ENCODE measurements around the gene GMDS.

The GMDS gene

DNA sequence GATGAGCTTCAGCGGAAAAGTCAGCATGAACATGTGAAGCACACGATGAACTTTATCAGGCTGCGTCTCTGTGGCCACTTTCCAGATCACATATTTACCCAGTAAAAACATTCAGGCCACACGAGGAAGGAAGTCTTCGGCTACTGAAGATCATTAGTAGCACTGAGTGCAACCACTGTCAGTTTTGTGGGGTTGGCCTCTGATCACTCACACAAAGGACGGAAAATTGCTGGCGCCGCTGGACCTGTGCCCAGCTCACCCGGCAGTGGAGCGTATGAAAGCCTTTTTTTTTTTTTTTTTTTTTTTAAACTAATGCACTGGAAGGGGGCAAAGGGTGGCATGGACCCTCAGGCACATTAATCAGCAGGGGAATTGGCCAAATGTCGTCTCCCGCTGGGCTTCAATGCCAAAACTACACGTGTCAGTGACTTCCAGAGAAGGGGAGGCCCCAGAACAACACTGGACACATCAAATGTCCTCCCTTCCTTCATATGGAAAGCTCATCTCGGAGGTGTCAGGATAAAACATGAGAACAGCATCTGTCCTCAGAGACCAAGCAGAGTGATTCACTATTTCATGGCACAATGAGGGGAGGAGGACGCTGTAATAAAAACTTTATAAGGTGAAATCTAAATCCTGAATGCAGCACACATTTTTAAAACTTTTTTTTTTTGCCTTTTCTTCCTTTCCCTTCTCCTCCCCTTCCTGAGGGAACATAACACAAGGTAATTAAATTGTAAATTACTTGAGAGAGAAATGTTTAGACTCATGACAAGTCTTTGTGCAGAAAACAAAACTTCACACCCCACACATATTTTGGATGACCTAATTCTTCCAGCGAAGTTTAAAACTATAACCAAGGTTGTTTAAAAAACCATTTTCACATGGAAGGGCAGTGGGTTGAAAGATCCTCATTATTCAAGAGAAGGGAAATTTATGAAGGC lies 412.3 kb downstream of the GMDS start:
- DNase-seq (ENCODE audit: low read depth): no peak

DNA sequence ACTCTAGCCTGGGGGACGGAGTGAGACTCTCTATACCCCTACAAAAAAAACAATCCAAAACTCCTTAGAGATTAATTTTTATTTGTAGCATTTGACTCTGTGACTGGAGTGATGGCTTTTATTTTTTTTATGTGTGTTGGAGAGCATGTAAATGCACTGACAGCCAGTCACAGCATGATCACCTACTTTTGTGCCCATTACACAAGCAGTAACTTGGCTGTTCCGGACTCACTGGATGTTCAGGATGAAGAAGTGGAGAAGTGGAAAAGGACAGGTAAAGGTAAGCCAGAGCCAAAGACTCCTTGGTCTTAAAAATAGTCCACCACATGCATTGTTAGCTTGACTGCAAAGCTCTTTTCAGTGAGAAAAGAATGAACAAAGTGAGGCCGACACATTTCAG lies 413.0 kb downstream of the GMDS start:
- DNase-seq (ENCODE audit: low read depth): no peak

DNA sequence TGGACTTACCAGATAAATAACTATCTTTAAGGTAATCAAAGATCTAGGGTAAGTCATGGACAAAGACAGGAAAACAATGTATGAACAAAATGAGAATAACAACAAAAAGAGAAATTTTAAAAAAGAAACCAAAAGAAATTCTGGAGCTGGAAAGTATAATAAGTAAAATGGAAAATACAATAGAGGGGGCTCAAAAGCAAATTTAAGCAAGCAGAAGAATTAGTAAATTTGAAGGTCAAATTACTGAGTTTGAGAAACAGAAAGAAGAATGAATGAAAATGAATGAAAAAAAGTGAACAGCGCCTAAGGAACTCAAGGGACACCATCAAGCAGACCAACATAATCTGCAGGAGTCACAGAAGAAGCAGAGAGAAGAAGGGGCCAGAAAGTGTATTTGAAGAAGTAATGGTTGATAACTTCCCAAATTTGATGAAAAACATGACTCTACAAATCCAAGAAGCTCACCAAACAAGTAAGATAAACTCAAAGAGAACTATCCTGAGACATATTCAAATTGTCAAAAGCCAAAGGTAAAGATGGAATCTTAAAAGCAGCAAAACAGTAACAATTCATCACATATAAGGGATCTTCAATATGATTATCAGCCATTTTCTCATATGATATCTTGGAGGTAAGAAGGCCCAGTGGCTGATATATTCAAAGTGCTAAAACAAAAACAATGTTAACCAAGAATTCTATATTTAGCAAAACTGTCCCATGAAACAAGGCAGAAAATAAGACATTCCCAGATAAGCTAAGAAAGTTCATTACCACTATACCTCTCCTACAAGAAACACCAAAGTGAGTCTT lies 417.2 kb downstream of the GMDS start:
- DNase-seq (ENCODE audit: low read depth): no peak

DNA sequence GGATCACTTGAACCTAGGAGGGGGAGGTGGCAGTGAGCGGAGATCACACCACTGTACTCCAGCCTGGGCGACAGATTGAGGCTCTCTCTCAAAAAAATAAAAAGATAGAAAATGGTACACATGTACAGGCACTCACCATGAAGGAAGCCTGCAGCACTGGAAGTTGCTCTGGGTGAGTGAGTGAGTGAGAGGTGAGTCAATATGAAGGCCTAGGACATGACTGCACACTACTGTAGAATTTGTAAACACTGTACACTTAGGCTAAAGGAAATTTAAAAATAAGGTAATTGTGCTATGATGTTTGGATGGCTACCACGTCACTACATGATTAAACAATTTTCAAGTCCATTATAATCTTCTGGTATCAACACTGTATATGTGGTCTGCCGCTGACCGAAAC lies 419.5 kb downstream of the GMDS start:
- no peak for DNase-seq (ENCODE audit: low read depth)

DNA sequence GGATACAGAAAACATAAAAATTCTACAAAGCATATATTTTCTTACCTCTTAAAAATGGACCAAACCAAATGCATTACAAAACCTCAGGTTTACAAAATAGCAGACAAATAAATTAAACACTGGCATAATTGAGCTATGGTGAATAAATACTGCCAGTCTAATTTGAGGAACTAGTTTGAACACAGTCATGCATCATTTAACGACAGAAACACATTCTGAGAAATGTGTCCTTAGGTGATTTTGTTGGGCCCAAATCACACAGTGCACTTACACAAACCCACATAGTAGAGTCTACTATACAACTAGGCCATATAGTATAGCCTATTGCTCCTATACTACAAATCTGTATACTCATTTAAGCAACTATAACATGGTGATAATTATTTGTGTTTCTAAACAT lies 420.1 kb downstream of the GMDS start:
- DNase-seq (ENCODE audit: low read depth): no peak

DNA sequence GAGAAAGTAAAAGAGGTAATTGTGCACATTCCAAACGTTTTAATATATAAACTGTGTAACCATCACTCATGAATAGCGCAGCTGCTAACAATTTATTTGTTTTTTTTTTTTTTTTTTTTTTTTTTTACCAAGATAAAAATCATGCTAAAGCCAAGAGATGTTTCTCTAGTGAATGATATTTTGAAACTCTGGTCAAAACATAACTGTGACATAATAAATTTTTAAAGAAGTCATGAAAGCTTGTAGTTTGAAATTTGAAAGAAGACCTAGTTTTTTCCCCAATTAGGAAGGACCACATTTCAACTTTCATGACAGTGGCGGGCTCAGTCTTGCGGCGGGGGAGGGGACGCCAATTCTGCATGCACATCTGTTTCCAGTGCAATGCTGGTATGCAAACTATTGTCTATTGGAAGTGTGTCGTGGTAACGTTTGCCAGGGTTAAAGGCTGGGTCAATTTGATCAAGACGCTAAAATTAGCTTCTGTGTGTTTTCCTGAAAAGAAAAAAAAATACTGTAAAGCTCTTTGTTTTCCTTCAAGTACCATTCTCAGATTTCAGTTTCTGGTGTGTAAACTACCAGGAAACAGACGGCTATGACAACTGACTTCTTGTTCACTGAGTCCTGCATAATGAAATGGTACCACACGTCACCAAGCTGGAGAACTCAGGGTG lies 423.8 kb downstream of the GMDS start:
- DNase-seq (ENCODE audit: low read depth): no peak

DNA sequence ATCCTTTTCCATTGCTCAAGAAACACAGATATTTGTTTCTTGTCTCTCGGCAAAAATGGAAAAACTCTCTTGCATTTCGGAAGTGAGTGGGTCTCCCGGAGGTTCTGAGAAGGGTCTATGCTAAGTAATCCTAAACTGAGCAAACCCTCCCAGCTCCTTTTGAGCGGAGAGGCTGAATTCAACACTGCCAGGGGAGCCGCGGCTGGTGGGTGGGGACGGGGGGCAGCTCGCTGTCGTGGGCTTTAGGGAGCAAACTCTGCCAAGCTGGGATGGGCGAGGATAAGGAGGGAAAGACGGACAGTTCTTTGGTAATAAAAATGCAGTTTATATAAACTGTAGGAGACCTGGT lies 424.3 kb downstream of the GMDS start:
- no peak for DNase-seq (ENCODE audit: low read depth)

DNA sequence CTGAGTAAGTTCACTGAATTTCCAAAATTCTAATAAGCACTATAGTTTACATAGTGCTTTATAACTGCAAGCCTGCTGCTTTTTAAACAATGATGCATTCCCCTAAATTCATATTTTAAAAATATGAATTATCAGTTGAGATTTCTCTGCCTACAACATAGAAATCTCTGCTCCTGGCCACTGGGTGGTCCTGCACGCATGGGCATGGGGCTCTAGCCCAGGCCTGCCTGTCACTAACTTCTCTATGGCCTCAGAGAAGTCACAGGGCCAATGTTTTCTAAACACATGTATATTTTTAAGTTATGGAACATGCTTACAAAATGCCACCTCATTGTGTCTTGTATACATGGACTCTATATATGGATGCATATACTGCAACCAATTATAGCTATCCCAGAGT lies 424.7 kb downstream of the GMDS start:
- no peak for DNase-seq (ENCODE audit: low read depth)

DNA sequence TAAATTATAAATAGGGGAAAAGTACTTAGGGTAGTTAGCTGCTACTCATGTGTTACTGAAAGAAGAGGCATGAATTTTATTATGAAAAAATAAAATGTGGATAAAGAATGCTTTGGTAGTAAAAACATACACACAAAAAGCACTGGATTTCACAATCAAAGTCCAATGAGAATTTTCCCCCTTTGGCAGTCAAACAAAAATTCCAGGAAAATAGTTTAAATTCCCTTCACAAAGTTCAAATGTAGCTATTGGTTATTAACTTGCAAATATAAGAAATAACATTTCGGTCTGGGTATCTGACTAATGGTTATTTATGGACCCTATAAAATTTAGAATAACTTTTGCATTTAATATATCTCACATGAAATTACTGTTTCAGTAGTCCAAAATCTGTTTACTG lies 425.2 kb downstream of the GMDS start:
- DNase-seq (ENCODE audit: low read depth): no peak

DNA sequence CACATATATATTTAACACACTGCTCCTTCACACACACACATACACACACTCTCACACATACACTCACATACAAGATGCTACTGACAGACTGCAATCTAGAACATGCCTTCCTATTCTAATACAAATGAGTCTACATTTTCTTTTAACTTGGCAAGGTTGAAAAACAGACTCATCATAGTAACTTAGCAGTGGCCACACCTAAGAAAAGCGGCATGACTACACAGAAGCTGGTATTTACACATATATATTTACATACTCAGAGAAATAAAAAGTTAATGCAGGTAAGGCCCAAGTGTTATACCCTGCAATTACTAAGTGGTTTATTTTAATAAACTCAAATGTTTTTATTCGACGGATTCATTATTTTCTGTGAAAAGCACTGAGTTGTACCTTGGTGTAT lies 426.4 kb downstream of the GMDS start:
- DNase-seq (ENCODE audit: low read depth): no peak

DNA sequence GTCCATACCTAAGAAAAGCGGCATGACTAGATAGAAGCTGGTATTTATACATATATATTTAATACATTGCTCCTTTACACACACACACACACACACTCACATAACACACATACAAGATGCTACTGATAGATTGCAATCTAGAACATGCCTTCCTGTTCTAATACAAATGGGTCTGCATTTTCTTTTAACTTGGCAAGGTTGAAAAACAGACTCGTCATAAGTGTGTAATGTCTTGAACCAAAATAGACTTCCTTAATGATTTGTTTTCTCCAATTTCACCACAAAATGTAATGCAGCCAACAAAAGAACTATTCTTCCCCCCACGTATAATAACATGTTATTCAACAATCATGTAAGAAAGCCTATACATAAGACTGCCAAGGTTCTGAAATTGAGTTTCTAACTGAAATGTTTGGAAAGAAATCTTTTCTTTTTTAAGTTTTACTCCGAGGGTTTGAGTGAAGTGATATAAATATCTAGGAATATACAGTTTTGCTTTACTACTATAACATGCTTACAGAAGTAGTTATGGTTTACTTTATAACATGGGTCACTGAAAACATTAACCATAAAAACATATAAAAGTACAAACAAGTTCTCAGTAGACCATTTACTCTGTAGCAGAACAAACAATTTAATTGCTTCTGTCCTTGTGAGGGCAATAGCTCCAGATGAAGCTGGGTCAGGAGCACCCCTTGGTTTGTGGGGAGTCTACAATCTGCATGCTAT lies 428.2 kb downstream of the GMDS start:
- no peak for DNase-seq (ENCODE audit: low read depth)

DNA sequence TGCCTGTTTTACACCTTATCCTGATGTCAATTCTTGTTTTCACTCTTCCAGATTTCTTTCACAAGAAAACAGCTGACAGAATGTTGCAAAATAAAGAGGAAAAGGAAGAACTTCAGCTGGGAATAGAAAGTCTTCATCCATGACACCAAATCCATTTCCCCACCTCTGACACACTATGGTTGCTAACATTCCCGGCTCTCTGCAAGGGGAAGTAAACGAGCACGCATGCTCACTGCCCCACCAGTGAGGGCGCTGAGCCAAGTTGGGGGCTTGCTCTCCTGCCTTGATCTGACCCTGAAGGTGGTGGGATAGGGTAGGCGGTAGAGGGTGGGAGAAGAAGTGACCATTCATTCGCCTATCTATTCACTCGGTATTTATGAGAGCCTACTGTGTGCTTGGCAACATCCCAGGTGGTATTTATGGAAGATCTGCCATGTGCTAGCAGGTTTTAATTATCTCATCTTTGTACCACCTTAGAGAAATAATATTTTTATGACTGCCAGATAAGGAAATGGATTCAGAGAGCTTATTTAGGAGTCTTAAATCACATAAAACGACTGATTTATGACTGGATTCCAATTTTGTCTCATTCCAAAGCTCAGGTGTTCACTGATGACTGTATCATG lies 429.5 kb downstream of the GMDS start:
- DNase-seq (ENCODE audit: low read depth): no peak

DNA sequence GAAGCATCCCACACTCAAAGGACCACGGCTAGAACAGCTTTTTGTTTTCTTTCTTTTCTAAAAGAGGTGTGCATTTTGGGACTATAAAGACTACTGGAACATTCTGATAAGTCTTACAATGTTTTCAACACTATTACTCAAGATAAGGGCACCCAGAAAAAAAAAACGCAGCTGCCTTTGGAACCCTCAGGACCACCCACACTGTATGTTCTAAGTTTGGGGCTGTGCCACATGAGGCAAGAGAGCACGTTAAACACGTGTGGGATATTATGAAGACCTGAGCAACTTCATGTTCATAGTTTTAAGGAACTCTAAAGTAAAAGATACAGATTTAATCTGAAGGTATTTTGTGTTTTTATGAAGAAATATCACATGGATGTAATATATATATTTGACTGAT lies 431.1 kb downstream of the GMDS start:
- no peak for DNase-seq (ENCODE audit: low read depth)

DNA sequence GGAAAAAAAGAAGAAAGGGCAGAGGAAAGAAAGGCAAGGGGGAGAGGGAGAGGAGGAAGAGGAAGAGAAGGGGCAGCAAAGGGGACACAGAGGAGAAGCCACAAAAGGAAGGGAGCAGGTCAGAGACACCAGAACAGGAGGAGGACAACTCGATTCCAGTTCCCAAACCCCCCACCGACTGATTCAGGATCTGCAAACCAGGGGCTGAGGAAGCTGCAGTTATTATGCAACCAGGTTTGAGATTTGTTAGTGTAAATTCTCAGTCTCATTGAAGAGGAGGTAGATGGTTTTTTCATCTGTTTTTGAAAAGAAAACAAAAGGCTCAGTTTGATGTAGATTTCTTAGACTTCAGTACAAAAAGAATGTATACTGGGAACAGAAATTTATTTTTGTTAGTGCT lies 432.9 kb downstream of the GMDS start:
- DNase-seq (ENCODE audit: low read depth): no peak

DNA sequence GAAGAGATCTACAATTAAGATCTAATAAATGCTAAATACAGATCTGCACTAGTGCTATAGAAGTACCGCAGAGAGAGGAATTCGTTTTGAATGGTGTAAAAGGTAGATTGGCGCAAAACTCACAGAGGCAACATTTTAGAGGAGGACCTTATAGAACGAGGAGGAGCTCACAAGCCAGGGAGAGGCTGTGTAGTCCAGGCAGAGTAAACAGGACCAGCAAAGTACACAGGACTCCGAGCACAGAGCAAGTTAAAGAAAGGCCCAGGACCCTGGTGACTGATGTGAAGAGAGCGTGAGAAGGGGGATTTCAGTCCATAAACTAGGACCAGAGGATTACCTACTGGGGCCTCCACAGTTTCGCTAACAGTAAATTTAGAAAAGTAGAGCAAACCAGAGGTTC lies 433.4 kb downstream of the GMDS start:
- no peak for DNase-seq (ENCODE audit: low read depth)

DNA sequence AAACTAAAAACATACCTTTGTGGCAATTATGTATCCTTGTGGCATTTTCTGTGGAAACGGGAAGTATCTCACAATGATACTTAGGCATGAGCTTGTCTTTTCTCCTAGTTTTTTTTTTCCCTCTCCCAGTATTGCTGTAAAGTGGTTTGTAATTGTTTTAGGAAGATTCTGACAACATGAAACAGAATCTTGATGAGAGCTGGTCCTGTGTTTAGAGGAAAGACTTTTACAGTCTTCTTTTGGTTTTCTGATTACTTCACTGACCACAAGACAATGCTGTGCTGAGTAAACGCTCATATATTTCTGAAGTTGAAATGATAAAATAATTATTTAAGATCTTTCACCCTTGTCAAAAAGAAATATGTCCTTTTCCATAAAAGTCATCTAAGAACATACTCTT lies 434.5 kb downstream of the GMDS start:
- DNase-seq (ENCODE audit: low read depth): no peak

DNA sequence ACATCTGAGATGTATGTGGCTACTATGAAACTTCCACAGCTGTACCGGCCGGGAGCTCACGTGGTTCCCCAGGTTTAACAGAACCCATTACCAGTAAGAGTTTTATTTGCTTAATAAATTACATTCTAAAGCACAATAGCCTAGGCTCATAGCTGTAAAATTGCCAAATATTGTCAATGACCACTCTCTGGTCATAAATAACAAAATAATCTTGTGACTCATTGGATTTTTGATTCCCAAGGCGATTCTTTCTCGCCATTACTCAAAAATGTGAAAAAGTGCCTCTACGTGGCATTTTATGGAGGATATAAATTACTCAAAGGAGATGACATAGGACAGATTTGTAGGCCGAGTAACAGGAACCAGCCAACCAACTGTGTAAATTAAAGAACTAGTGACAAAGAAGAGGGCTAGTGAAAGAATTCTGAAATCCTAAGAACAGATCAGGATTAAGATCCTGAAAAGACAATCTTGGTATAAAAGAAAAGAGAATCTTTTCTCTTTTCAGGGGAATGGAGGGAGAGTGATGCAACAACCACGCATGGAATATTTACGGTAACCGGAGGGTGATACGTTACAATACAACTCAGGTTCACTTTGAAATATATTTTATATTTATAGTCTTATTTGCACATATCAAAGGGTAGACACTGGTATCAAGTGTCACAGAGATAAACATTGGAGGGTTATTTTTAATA lies 436.0 kb downstream of the GMDS start:
- no peak for DNase-seq (ENCODE audit: low read depth)

DNA sequence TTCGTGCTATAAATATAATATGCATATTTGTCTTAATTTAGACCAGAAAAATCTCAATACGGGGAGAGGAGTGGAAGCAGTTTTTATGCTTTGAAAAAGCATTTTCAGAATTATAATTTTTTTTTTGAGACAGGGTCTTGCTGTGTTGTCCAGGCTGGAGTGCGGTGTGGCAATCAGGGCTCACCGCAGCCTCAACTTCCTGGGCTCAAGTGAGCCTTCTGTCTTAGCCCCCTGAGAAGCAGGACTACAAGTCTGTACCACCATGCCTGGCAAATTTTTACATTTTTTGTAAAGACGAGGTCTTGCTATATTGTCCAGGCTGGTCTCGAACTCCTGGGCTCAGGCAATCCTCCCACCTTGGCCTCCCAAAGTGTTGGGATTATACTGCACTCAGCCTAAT lies 438.5 kb downstream of the GMDS start:
- DNase-seq (ENCODE audit: low read depth): no peak

DNA sequence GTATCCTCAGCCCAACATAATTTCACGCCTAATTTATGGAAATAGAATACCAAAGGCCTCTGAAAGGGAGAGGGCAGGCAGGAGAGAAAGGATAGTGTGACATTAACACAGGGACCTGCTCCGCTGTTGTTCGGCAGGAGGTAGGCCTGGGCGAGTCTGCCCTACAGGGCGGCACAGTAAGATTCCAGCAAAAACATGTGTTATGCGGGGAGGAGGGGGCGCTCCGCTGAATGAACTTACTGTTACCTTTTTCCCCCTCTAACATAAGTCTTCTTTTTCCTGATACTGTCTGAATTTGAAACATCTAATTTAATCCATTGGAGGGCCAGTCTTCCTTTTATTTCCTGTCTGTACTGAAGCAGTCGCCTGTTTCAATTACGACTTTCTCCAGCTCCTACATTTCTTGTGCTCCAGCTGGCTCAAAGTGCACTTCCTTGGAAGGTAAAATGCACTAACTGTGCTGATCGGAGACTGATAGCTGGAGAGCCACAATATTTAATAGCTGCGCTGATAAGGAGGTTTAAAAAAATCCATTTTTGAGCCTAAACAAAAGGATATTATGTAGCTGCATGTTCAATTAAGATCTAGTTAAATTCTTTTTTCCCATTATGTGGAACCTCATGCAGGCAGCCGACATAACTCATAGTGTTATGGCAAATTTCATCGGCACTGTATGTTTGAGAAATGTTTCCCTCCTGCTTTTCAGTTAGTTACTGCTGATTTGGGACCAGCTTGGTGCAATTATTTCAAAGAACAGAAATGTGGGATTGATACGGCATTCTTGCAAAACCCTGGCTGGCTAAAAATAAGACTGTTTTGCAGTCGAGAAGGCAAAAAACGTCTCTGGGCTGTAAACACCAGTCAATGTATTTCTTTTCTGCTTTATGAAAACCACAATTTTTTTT lies 442.7 kb downstream of the GMDS start:
- no peak for DNase-seq (ENCODE audit: low read depth)

DNA sequence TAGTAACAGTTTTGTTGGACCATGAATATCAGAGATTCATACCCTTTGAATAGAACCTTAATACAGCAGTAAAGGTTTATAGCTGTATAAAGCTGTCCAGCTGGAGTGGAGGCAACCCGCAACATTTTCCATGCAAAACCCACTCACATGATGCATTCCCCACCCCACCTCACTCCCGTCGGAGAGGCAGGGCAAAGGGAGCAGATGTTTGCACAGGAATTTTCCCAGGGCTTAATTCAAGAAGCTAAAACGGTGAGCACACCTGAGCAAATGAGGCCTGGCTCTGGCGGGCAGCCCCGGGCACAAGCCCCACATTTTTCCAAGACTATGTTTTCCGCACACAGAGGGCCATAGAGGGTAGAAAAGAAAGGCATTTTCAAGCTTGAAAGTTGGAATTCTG lies 444.0 kb downstream of the GMDS start:
- DNase-seq (ENCODE audit: low read depth): no peak

Measured in stimulated activated CD4-positive, alpha-beta T cell treated with anti-CD3 and anti-CD28 coated beads, Interleukin-2, amount 100 ng/mL, for 4 hours (primary cell).